ENCODE data around the gene MARS1. TPM values are rescaled to one million over a fixed set of nuclear protein-coding genes. Genes with fewer than 3 reads are reported as not detected.
A peak's percentile ranks its signal among the peaks of the same experiment; 100 is the strongest.

MARS1 gene
- total and polyA plus RNA-seq, 2 donors (not counting 1 experiment from before 2014, with no cell fraction given), result 89.9 to 352 TPM

DNA sequence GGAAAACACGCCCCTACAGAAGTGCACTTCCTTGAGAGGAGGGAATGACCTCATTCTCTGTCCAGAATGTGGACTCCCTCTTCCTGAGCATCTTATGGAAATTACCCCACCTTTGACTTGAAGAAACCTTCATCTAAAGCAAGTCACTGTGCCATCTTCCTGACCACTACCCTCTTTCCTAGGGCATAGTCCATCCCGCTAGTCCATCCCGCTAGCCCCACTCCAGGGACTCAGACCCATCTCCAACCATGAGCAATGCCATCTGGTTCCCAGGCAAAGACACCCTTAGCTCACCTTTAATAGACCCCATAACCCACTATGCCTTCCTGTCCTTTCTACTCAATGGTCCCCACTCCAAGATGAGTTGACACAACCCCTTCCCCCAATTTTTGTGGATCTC is 37.8 kb upstream of the MARS1 start:
- no peak overlapping the region for H3K4me2 ChIP-seq (ENCODE audit: extremely low read depth, insufficient read depth, low read length)
- no peaks in the 10 kb centered on the region for H3K9me3 ChIP-seq (ENCODE audit: control insufficient read depth, insufficient read depth, low read depth, low read length)
- no peak overlapping the region for H3K9ac ChIP-seq (ENCODE audit: insufficient read depth, low read length)
- H3K27me3 ChIP-seq (ENCODE audit: control insufficient read depth, insufficient read depth, low read length), result no peaks in the 10 kb centered on the region
- no peaks in the 10 kb centered on the region for H4K20me1 ChIP-seq (ENCODE audit: control insufficient read depth, extremely low read depth, insufficient read depth, low read length)
- no peak for TF ChIP-seq EZH2 (IDR thresholded peaks at IDR 0.05; ENCODE audit: low read length, missing control alignments)
- TF ChIP-seq, protein P1, sequence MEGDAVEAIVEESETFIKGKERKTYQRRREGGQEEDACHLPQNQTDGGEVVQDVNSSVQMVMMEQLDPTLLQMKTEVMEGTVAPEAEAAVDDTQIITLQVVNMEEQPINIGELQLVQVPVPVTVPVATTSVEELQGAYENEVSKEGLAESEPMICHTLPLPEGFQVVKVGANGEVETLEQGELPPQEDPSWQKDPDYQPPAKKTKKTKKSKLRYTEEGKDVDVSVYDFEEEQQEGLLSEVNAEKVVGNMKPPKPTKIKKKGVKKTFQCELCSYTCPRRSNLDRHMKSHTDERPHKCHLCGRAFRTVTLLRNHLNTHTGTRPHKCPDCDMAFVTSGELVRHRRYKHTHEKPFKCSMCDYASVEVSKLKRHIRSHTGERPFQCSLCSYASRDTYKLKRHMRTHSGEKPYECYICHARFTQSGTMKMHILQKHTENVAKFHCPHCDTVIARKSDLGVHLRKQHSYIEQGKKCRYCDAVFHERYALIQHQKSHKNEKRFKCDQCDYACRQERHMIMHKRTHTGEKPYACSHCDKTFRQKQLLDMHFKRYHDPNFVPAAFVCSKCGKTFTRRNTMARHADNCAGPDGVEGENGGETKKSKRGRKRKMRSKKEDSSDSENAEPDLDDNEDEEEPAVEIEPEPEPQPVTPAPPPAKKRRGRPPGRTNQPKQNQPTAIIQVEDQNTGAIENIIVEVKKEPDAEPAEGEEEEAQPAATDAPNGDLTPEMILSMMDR (conservative IDR thresholded peaks at IDR 0.05 in 1 of 2, IDR thresholded peaks at IDR 0.05 in 1 of 2; ENCODE audit: low read depth in 1 of 2, low read length in 2 of 2), result no peak
- no peak for DNase-seq (ENCODE audit: low read depth in 2 of 2)
- H3K36me3 ChIP-seq (ENCODE audit: control insufficient read depth, insufficient read depth, low read length), result no peaks in the 10 kb centered on the region
- H3K4me3 ChIP-seq (replicated peaks in 1 of 4; ENCODE audit: control extremely low read depth in 1 of 4, insufficient read depth in 1 of 4, low read depth in 3 of 4, low read length in 4 of 4), result no peak overlapping the region
- peaks cover 20% of the 10 kb centered on the region for H3K4me1 ChIP-seq (ENCODE audit: control insufficient read depth, extremely low read depth, insufficient read depth, low read length)
- H2AFZ ChIP-seq (ENCODE audit: low read length), result no peak overlapping the region
- H3K79me2 ChIP-seq (ENCODE audit: control insufficient read depth, insufficient read depth, low read length), result no peaks in the 10 kb centered on the region
- H3K27ac ChIP-seq (ENCODE audit: insufficient read depth, low read length), result no peak overlapping the region

- TF ChIP-seq, protein P1 (conservative IDR thresholded peaks at IDR 0.05 in 1 of 2, IDR thresholded peaks at IDR 0.05 in 1 of 2; ENCODE audit: low read depth in 1 of 2, low read length in 2 of 2), result no peak
- no peak for TF ChIP-seq EZH2 (IDR thresholded peaks at IDR 0.05; ENCODE audit: low read length, missing control alignments)
- Histone ChIP-seq H3K79me2 (ENCODE audit: control insufficient read depth, insufficient read depth, low read length) (no peaks in the 10 kb centered on the region), H3K4me2 (ENCODE audit: extremely low read depth, insufficient read depth, low read length) (no peak overlapping the region), H3K27me3 (ENCODE audit: control insufficient read depth, insufficient read depth, low read length) (no peaks in the 10 kb centered on the region), H3K9ac (ENCODE audit: insufficient read depth, low read length) (no peak overlapping the region), H3K27ac (ENCODE audit: insufficient read depth, low read length) (no peak overlapping the region), H3K4me3 (replicated peaks in 1 of 4; ENCODE audit: control extremely low read depth in 1 of 4, insufficient read depth in 1 of 4, low read depth in 3 of 4, low read length in 4 of 4) (no peak overlapping the region), H3K9me3 (ENCODE audit: control insufficient read depth, insufficient read depth, low read depth, low read length) (no peaks in the 10 kb centered on the region), H3K36me3 (ENCODE audit: control insufficient read depth, insufficient read depth, low read length) (no peaks in the 10 kb centered on the region), H4K20me1 (ENCODE audit: control insufficient read depth, extremely low read depth, insufficient read depth, low read length) (no peaks in the 10 kb centered on the region), H2AFZ (ENCODE audit: low read length) (peak overlapping the region; percentile 26), H3K4me1 (ENCODE audit: control insufficient read depth, extremely low read depth, insufficient read depth, low read length) (peaks cover 25% of the 10 kb centered on the region)
- peak in 1 of 2 donors; percentile 22 for DNase-seq (ENCODE audit: low read depth in 2 of 2)
Measured at GRCh38 chr12:57451233-57451778, 36.6 kb upstream of the MARS1 start.

GRCh38 chr12:57452181-57452936 is 35.5 kb upstream of the MARS1 start:
- Histone ChIP-seq H3K9me3 (ENCODE audit: control insufficient read depth, insufficient read depth, low read depth, low read length) (no peaks in the 10 kb centered on the region), H3K79me2 (ENCODE audit: control insufficient read depth, insufficient read depth, low read length) (no peaks in the 10 kb centered on the region), H3K4me1 (ENCODE audit: control insufficient read depth, extremely low read depth, insufficient read depth, low read length) (peaks cover 25% of the 10 kb centered on the region), H3K27ac (ENCODE audit: insufficient read depth, low read length) (peak overlapping the region; percentile 80), H3K9ac (ENCODE audit: insufficient read depth, low read length) (peak overlapping the region; percentile 36), H3K4me3 (replicated peaks in 1 of 4; ENCODE audit: control extremely low read depth in 1 of 4, insufficient read depth in 1 of 4, low read depth in 3 of 4, low read length in 4 of 4) (no peak overlapping the region), H3K27me3 (ENCODE audit: control insufficient read depth, insufficient read depth, low read length) (no peaks in the 10 kb centered on the region), H3K4me2 (ENCODE audit: extremely low read depth, insufficient read depth, low read length) (peak overlapping the region; percentile 60), H4K20me1 (ENCODE audit: control insufficient read depth, extremely low read depth, insufficient read depth, low read length) (no peaks in the 10 kb centered on the region), H2AFZ (ENCODE audit: low read length) (peak overlapping the region; percentile 57), H3K36me3 (ENCODE audit: control insufficient read depth, insufficient read depth, low read length) (no peaks in the 10 kb centered on the region)
- DNase-seq (ENCODE audit: low read depth in 2 of 2), result peak; percentile 86 to 94
- TF ChIP-seq, protein P1 (conservative IDR thresholded peaks at IDR 0.05 in 1 of 2, IDR thresholded peaks at IDR 0.05 in 1 of 2; ENCODE audit: low read depth in 1 of 2, low read length in 2 of 2), result no peak
- no peak for TF ChIP-seq EZH2 (IDR thresholded peaks at IDR 0.05; ENCODE audit: low read length, missing control alignments)
